ENCODE results near the gene SDHA. TPM values are rescaled to one million over a fixed set of nuclear protein-coding genes. Genes with fewer than 3 reads are reported as not detected.
"Not testable (repeated sequence)": the region's sequence is repeated elsewhere in the genome, so short reads cannot be mapped to it uniquely, and the experiment has no call there.

SDHA gene
- total RNA-seq, 4 donors from 2014 or later, result 59.9 to 70.4 (median 67.8) TPM

DNA sequence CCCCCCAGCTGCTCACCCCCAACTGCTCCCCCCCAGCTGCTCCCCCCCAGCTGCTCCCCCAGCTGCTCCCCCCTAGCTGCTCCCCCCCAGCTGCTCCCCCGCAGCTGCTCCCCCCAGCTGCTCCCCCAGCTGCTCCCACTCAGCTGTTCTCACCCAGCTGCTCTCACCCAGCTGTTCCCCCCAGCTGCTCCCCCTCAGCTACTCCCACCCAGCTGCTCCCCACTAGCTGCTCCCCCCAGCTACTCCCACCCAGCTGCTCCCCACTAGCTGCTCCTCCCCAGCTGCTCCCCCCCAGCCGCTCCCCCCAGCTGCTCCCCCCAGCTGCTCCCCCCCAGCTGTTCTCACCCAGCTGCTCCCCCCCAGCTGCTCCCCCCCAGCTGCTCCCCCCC lies 80.6 kb downstream of the SDHA start:
- DNase-seq (ENCODE audit: low spot score in 2 of 2), result no peak
- intact Hi-C loops (cut with DNase I; ENCODE audit: low total_unique reads), result no loop called here
- H3K4me3 ChIP-seq (ENCODE audit: low read depth, poor library complexity, severe bottlenecking), result no peak overlapping the region
- 67 to 100% methylated on average over 1 of the region's 2 CpGs for WGBS, 2 donors
- no peak for TF ChIP-seq POLR2A (IDR thresholded peaks at IDR 0.05)
- TF ChIP-seq, protein P1, sequence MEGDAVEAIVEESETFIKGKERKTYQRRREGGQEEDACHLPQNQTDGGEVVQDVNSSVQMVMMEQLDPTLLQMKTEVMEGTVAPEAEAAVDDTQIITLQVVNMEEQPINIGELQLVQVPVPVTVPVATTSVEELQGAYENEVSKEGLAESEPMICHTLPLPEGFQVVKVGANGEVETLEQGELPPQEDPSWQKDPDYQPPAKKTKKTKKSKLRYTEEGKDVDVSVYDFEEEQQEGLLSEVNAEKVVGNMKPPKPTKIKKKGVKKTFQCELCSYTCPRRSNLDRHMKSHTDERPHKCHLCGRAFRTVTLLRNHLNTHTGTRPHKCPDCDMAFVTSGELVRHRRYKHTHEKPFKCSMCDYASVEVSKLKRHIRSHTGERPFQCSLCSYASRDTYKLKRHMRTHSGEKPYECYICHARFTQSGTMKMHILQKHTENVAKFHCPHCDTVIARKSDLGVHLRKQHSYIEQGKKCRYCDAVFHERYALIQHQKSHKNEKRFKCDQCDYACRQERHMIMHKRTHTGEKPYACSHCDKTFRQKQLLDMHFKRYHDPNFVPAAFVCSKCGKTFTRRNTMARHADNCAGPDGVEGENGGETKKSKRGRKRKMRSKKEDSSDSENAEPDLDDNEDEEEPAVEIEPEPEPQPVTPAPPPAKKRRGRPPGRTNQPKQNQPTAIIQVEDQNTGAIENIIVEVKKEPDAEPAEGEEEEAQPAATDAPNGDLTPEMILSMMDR (IDR thresholded peaks at IDR 0.05), result no peak

GRCh38 chr5:299921-300320 lies 81.8 kb downstream of the SDHA start:
- H3K4me3 ChIP-seq (ENCODE audit: low read depth, poor library complexity, severe bottlenecking); intact Hi-C loops (cut with DNase I; ENCODE audit: low total_unique reads); DNase-seq (ENCODE audit: low spot score in 2 of 2): not testable (repeated sequence)
- WGBS, 2 donors, result 56 to 58% methylated on average over 2 to 3 of the region's 5 CpGs

GRCh38 chr5:300691-301435 lies 82.7 kb downstream of the SDHA start:
- WGBS, 2 donors, result 93% methylated on average over 21 of the region's 21 CpGs
- intact Hi-C loops (cut with DNase I; ENCODE audit: low total_unique reads); DNase-seq (ENCODE audit: low spot score in 2 of 2): not testable (repeated sequence)

DNA sequence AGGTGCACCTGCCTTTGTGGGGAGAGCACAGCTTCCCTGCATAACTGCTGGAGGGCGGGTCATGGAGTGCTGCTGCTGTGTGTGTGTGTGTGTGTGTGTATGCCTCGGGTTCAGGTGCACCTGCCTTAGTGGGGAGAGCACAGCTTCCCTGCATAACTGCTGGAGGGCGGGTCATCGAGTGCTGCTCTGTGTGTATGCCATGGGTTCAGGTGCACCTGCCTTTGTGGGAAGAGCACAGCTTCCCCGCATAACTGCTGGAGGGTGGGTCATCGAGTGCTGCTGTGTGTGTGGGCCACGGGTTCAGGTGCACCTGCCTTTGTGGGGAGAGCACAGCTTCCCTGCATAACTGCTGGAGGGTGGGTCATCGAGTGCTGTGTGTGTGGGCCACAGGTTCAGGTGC lies 84.3 kb downstream of the SDHA start:
- intact Hi-C loops (cut with DNase I; ENCODE audit: low total_unique reads); H3K4me3 ChIP-seq (ENCODE audit: low read depth, poor library complexity, severe bottlenecking); DNase-seq (ENCODE audit: low spot score in 2 of 2): not testable (repeated sequence)
- 53 to 80% methylated on average over 8 of the region's 8 CpGs for WGBS, 2 donors

More at GRCh38 chr5:300691-301435, 82.7 kb downstream of the SDHA start:
- H3K4me3 ChIP-seq (ENCODE audit: low read depth, poor library complexity, severe bottlenecking), result not testable (repeated sequence)

GRCh38 chr5:302966-303365 lies 84.8 kb downstream of the SDHA start:
- no peak for DNase-seq (ENCODE audit: low spot score in 2 of 2)
- TF ChIP-seq, protein P1 (IDR thresholded peaks at IDR 0.05), result no peak
- no peak for TF ChIP-seq POLR2A (IDR thresholded peaks at IDR 0.05)
- WGBS, 2 donors, result 82 to 83% methylated on average over 8 of the region's 8 CpGs
- H3K4me3 ChIP-seq (ENCODE audit: low read depth, poor library complexity, severe bottlenecking), result no peak overlapping the region
- intact Hi-C loops (cut with DNase I; ENCODE audit: low total_unique reads), result no loop called here

- DNase-seq (ENCODE audit: low spot score in 2 of 2); H3K4me3 ChIP-seq (ENCODE audit: low read depth, poor library complexity, severe bottlenecking); intact Hi-C loops (cut with DNase I; ENCODE audit: low total_unique reads): not testable (repeated sequence)
- WGBS, 2 donors, result 94 to 96% methylated on average over 8 of the region's 8 CpGs
Measured at GRCh38 chr5:303741-304140, 85.6 kb downstream of the SDHA start.

- H3K4me3 ChIP-seq (ENCODE audit: low read depth, poor library complexity, severe bottlenecking), result no peak overlapping the region
- DNase-seq (ENCODE audit: low spot score in 2 of 2), result no peak
- WGBS, 2 donors, result 85 to 86% methylated on average over 8 to 9 of the region's 9 CpGs
- intact Hi-C loops (cut with DNase I; ENCODE audit: low total_unique reads), result no loop called here
- TF ChIP-seq, protein P1 (IDR thresholded peaks at IDR 0.05), result no peak
- no peak for TF ChIP-seq POLR2A (IDR thresholded peaks at IDR 0.05)
Measured at GRCh38 chr5:305050-305449, 86.9 kb downstream of the SDHA start.

DNA sequence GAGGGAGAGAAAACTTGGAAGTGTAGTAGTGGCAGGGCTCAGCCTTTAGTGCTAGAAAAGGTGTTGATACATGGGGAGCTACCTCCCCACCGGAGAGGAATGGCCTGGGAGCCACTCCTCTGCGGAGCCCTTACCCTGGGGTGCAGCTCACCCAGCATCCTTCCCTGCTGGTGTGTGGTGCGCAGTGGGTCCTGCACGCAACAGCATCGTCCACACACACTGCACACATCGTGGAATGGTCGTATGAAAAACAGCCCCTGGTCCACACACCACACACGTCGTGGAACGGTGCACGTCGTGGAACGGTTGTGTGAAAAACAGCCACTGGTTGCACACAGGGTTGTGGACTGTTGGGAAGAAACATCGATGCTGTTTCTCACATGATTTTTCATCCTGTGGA lies 87.3 kb downstream of the SDHA start:
- intact Hi-C loops (cut with DNase I; ENCODE audit: low total_unique reads), result no loop called here
- H3K4me3 ChIP-seq (ENCODE audit: low read depth, poor library complexity, severe bottlenecking), result no peak overlapping the region
- no peak for DNase-seq (ENCODE audit: low spot score in 2 of 2)
- 93 to 94% methylated on average over 14 of the region's 14 CpGs for WGBS, 2 donors
- TF ChIP-seq, protein P1 (IDR thresholded peaks at IDR 0.05), result no peak
- no peak for TF ChIP-seq POLR2A (IDR thresholded peaks at IDR 0.05)

Data from lower leg skin (tissue), 4 donors.